SU-DHL-6 (cell line): Measurements from ENCODE around the gene NR2F2.

Experiments
- H2AFZ ChIP-seq: fragments of 200-600 bp; sonication (generic); 2 replicates; pipeline ENCODE4 v1.6.1; 2014; ENCODE audit warnings: low read depth, mild to moderate bottlenecking, moderate library complexity, mixed read lengths, antibody characterized with exemption, low read length; ENCODE audit not compliant: severe bottlenecking
- H3F3A ChIP-seq: fragments of 200-600 bp; shearing (Covaris generic); 2 replicates; pipeline ENCODE4 v1.6.0; 2016; ENCODE audit warnings: antibody characterized with exemption, mild to moderate bottlenecking; ENCODE audit not compliant: insufficient read depth
- H3K27ac ChIP-seq: fragments of 200-600 bp; sonication (generic); 2 replicates; pipeline ENCODE4 v1.5.1; 2016; ENCODE audit warnings: low read depth, mild to moderate bottlenecking, low read length, moderate library complexity, mixed read lengths
- H3K27me3 ChIP-seq: fragments of 200-600 bp; sonication (generic), shearing (Covaris generic); 2 replicates; pipeline ENCODE4 v1.6.0; 2014; ENCODE audit warnings: mild to moderate bottlenecking, low read length
- H3K36me3 ChIP-seq: fragments of 200-600 bp; sonication (generic); 2 replicates; pipeline ENCODE4 v1.6.1; 2014; ENCODE audit warnings: mild to moderate bottlenecking, low read length, mixed read lengths
- H3K4me2 ChIP-seq: fragments of 300-600, 200-600 bp; shearing (Covaris generic), sonication (generic); 2 replicates; pipeline ENCODE4 v1.6.0; 2014; ENCODE audit warnings: low read length, low read depth, mild to moderate bottlenecking; ENCODE audit not compliant: poor library complexity, severe bottlenecking
- H3K4me3 ChIP-seq: fragments of 200-600 bp; sonication (generic); 2 replicates; pipeline ENCODE4 v1.5.1; 2014; ENCODE audit warnings: antibody characterized with exemption, low read length, mild to moderate bottlenecking, mixed read lengths; ENCODE audit not compliant: insufficient read depth, poor library complexity, severe bottlenecking
- H3K79me2 ChIP-seq: fragments of 200-600 bp; sonication (generic); 2 replicates; pipeline ENCODE4 v1.6.1; 2014; ENCODE audit warnings: mild to moderate bottlenecking, low read length, moderate library complexity; ENCODE audit not compliant: insufficient read depth
- H3K9ac ChIP-seq: fragments of 200-600 bp; sonication (generic); 2 replicates; pipeline ENCODE4 v1.7.0; 2014; ENCODE audit warnings: mild to moderate bottlenecking, low read length
- H3K9me2 ChIP-seq: fragments of 200-600 bp; sonication (generic); replicated peaks from 2 replicates; pipeline ENCODE4 v1.6.1; 2014; ENCODE audit warnings: low read length; ENCODE audit not compliant: insufficient read depth
- H3K9me3 ChIP-seq: fragments of 200-600 bp; sonication (generic); 2 replicates; pipeline ENCODE4 v1.6.1; 2014; ENCODE audit warnings: low read length, mixed read lengths; ENCODE audit not compliant: insufficient read depth
- H4K20me1 ChIP-seq: fragments of 200-600 bp; sonication (generic); 2 replicates; pipeline ENCODE4 v1.6.1; 2014; ENCODE audit warnings: low read depth, mild to moderate bottlenecking, antibody characterized with exemption, low read length, moderate library complexity, mixed read lengths
- EZH2phosphoT487 ChIP-seq: fragments of 200-600 bp; sonication (generic), shearing (Covaris generic); conservative IDR thresholded peaks from 2 replicates; pipeline ENCODE4 v1.6.1; 2018; ENCODE audit warnings: mild to moderate bottlenecking, antibody characterized with exemption, low read length, moderate library complexity, mixed read lengths
- TF ChIP-seq, protein P1 (sequence below): fragments of 200-600 bp; sonication (generic); IDR thresholded peaks from one replicate; pipeline ENCODE4 v1.5.1; 2017; ENCODE audit warnings: antibody characterized with exemption, mild to moderate bottlenecking, low read length, moderate library complexity; ENCODE audit not compliant: insufficient read depth, poor library complexity, severe bottlenecking

NR2F2 gene

DNA sequence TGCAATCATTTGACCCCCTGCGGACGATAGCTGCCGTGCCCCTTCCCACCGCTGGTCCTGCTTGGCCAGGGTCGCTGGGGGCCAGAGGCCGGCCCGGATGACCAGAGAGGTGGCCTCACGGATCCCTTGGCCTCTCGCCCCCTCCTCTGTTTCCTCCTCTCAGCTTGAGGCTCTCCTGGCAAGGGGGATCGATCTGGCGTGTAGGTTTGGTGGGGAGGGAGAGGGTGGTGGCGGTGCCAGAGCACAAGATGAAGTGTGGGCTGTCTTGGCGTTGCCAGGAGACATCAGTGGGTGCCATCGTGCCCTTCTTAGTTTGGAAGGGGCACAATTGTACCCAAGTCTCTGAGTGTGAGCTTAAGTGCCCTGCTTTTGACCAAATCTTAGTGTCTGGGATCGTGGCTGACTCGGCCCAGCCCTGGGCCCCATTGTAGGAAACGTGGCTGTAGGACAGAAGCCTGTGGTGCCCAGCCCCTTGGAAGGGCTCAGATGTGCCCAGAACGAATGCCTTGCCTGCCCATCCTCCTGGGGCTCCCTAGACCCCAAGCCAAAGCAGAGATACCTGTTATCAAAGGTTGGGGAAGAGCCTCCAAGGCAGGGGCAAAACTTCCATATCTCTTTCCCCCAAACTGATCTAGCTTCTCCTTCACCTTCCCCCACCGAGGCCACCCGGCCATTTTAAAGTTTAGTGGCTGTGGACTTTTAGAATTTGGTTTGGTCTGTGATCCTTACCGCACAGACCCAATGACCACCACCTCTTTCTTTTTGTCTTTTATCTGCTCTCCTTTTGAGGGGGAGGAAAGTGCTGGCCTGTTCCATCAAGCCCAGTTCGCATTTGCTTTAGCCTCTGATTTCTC is 14.4 kb downstream of the NR2F2 start:
- H3K79me2 ChIP-seq = no peaks in the 10 kb centered on the region
- H2AFZ ChIP-seq = no peak overlapping the region
- H3F3A ChIP-seq = no peaks in the 10 kb centered on the region
- H3K4me3 ChIP-seq = no peak overlapping the region
- H3K9me3 ChIP-seq = no peaks in the 10 kb centered on the region
- H3K27me3 ChIP-seq = no peaks in the 10 kb centered on the region
- H3K4me2 ChIP-seq = no peak overlapping the region
- H3K9ac ChIP-seq = no peak overlapping the region
- H3K36me3 ChIP-seq = no peaks in the 10 kb centered on the region
- TF ChIP-seq EZH2phosphoT487 = no peak
- no peak overlapping the region for H3K27ac ChIP-seq
- no peaks in the 10 kb centered on the region for H4K20me1 ChIP-seq
- H3K9me2 ChIP-seq = no peaks in the 10 kb centered on the region

DNA sequence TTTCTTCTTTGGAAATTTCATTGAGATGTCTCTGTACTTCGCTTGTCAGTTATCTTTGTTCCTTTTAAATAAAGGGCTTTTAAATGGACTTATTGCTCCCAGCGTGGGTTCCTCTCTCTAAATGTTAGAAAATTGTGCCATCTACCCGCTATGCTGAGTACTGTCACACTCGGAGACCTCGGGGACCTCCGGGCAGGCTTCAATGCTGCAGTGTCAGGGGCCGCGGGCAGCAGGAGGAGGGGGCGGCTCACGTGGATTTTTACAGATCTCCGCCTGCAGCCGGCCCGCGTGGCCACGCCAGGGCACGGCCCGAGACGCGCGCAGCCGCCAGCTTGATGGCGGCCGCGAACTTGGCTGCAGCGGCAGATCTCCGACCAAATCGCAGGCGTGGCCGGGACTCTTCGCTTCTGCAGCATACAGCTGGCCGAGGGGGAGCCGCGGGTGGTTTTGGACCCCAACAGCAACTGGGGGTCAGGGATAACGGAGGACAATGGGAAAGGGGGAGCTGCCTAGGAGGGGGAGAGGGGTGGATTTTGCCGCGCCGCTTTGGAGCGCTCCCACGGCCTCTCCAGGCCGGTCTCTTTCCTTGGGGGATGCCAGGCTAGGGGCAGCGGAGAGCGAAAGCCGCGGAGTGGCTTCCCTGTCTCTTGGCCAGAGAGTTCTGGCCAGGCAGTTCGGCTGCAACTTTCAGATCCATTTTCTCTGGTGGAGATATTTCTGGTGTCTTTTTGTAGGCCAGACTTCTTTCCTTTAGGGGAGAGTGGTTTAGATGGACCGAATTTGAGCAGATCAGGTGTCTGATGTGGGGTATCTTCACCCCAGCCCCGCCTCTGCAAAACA is 15.3 kb downstream of the NR2F2 start:
- Histone ChIP-seq H3K27me3 (no peaks in the 10 kb centered on the region), H3K9ac (no peak overlapping the region), H4K20me1 (no peaks in the 10 kb centered on the region), H2AFZ (no peak overlapping the region), H3K9me2 (no peaks in the 10 kb centered on the region), H3K27ac (no peak overlapping the region), H3K36me3 (no peaks in the 10 kb centered on the region), H3K4me2 (no peak overlapping the region), H3K4me3 (no peak overlapping the region), H3F3A (no peaks in the 10 kb centered on the region), H3K9me3 (no peaks in the 10 kb centered on the region), H3K79me2 (no peaks in the 10 kb centered on the region)
- TF ChIP-seq, protein P1, sequence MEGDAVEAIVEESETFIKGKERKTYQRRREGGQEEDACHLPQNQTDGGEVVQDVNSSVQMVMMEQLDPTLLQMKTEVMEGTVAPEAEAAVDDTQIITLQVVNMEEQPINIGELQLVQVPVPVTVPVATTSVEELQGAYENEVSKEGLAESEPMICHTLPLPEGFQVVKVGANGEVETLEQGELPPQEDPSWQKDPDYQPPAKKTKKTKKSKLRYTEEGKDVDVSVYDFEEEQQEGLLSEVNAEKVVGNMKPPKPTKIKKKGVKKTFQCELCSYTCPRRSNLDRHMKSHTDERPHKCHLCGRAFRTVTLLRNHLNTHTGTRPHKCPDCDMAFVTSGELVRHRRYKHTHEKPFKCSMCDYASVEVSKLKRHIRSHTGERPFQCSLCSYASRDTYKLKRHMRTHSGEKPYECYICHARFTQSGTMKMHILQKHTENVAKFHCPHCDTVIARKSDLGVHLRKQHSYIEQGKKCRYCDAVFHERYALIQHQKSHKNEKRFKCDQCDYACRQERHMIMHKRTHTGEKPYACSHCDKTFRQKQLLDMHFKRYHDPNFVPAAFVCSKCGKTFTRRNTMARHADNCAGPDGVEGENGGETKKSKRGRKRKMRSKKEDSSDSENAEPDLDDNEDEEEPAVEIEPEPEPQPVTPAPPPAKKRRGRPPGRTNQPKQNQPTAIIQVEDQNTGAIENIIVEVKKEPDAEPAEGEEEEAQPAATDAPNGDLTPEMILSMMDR = no peak
- TF ChIP-seq EZH2phosphoT487 = no peak

DNA sequence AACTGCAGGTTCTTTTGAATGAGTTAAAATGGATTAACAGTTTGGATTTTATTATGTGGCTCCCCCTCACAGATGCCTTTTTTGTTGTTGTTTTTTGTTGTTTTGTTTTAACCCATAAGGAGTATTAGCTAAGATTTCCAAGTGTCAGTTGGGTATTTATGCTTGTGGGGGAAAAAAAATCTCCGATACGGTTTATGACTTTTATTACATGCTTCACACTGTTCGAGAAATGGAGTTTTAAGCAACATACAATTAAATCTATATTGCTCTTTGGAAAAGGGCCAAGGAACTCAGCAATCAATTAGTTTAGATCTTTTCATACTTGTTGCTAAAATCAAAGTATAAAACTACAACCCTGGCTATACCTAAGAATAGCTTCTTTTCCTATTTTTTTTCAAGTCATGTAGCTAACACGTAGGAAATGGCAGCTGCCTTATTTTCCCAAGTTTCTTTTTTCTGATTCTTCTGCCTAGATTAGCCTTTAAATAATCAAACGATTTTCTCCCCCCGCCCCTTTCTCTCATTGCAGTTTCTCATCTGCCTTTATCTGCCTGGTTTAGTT is 16.0 kb downstream of the NR2F2 start:
- Histone ChIP-seq H3K79me2 (no peaks in the 10 kb centered on the region), H3K9me2 (no peaks in the 10 kb centered on the region), H2AFZ (no peak overlapping the region), H3K4me2 (no peak overlapping the region), H3K9me3 (no peaks in the 10 kb centered on the region), H3K9ac (no peak overlapping the region), H4K20me1 (no peaks in the 10 kb centered on the region), H3F3A (no peaks in the 10 kb centered on the region), H3K4me3 (no peak overlapping the region), H3K27ac (no peak overlapping the region), H3K27me3 (no peaks in the 10 kb centered on the region), H3K36me3 (no peaks in the 10 kb centered on the region)
- TF ChIP-seq, protein P1 = no peak
- TF ChIP-seq EZH2phosphoT487 = no peak
